Stimulated activated naive CD4-positive, alpha-beta T cell (primary cell): ENCODE data around the gene G6PC3.
"Not testable (repeated sequence)": the region's sequence is repeated elsewhere in the genome, so short reads cannot be mapped to it uniquely, and the experiment has no call there.

Experiments used
- DNase-seq, 6 experiments: peaks; one replicate each; lab custom pipeline; 2025; lab: John Stamatoyannopoulos, UW

Gene G6PC3

DNA sequence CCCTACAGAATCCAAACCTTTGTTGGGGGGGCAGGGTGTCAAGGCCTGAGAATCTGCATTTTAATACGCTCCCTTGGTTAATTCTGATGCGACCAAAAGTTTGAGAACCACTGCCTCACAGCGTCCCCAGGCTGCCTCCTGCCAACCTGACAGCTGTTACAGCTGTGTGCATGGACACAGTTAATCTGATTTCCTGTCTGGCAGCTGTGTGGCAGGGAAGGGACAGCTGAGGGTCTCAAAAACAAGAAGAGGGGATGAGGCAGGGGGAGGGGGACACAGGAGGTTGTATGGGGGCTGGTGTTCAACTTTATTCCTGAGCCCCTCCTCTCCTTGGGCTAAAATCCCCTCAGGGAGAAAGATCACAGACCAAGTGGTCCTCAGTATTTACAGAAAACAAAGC, 35.4 kb downstream of the G6PC3 start:
- no peak for DNase-seq

DNA sequence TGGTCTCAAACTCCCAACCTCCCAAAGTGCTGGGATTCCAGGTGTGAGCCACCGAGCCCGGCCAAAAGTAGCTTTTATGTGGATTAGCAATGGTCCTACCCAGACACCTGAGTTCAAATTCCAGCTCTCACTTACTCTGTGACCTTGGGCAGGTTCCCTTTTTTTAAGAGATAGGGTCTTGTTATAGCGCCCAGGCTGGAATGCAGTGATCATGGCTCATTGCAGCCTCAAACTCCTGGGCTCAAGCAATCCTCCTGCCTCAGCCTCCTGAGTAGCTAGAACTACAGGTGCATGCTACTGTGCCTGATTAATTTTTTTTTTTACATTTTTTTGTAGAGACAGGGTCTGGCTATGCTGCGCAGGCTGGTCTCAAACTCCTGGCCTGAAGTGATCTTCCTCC, 36.3 kb downstream of the G6PC3 start:
- DNase-seq: no peak

DNA sequence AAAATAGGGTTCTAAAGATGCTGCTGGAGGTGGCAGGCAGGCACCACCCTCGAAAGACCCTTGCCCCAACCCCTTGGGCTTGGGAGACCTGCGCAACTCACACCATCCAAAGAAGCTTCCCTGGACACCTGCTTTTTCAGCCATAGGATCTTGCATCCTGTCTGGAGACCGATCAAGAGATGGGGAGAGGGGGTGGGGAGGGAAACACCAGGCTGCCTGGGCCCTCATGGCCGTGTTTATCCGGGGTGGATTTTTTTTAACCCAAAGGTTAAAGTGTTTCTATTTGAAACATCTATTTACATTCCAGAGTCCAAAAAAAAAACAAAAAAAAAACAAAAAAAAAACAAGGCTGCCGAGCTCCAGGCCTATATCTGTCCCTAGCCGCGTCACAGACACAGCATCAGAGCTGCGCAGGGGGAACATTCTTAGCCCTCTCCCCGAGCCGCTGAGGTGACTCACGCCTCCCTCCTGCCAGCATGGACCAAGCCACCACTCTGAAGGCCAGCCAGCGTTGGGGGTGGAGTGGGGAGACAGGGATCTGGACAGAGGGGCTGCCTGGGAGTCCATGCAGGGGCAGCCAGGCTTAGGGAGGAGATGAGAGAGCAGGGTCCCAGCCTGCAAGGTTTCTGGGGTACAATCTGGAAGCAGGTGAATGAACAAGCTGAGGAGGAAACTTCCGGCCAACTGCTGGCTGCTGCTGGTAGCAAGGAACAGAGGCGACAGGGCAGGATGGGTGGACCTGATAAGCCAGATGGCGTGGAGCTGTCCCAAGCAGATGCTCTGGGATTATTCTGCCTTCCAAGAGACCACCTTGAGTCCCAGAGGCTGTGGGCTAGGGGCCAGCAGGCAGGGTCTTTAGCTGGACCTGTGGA, 38.1 kb downstream of the G6PC3 start:
- no peak for DNase-seq

DNA sequence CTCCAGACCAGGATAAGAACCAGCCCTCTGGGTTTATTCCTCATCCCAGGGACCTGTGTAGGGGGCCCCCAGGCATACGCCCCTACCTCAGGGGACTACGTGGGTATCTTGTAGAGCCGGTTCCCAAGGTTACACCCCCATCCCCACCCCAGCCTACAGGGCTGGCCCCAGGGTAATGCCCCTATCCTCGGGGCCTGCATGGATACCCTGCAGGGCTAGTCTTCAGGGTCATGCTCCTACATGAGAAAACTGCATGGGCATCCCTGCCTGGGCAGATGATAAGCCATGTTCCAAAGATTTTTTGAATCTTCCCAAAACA, 38.7 kb downstream of the G6PC3 start:
- no peak for DNase-seq

DNA sequence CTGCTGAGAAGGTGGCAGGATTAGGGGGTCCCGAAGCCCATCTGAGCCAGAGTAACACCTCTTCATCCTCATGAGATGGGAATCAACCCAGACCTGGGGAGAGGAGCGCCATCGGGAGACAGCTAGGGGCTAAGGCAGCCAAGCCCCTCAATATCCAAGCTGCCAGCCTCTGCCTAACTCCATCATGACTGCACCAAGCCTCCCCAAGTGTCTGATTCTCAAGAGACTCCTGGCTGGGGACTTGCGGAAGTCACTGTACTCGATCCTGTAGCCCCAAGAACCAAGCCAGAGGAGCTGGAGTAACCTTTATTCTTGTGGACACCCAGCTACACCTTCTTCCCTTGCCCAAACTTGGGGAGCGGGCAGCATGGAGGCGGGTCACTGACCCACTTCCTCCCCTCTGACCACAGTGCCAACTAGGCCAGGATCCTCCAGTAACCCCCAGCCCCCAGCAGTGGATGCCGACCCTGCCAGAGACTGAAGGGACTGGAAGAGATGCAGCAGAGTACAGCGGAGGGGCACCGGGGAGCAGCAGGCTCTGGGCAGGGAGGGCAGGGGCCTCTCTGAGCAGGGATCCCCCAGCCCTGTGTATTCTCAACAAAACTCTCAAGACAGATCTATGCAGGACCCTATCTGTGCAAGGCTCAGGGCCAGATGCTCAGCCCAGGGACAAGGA, 39.6 kb downstream of the G6PC3 start:
- no peak for DNase-seq

DNA sequence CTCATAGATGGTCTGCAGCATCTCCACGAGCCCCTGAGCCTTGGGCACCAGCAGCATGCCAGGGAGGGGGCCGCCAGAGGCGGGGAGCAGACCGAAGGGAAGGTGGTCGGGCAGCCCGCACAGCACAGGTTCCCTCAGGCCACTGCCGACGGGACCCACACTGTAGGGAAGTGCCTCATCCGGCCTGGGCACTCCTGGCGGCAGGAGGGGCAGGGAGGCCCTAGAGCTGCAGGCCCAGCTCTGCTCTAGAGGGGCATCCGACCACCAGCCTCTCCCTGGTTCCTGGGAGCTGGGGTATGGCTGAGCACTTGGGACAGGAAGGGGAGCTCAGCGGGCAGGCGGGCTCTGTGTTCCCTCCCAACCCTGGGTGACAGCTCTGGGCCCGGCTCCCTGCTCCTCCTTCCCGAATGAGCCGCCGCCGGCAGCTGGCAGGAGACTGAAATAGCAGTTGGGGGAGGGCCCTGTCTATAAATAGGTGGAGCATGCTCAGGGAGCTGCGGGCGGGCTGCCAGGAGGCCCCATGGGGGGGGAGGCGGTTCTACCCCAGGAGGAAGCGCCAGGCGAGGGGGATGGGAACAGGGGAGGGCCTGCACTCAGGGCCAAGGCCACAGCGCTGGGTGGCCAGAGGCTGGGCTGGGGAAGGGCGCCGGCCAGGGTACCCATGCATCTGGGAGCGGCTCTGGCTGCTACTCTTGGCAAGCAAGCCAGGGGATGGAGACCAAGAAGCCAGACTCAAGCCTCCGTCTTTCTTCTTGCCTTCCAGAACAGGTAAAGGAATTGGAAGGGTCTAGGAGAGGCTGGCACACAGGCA, 40.5 kb downstream of the G6PC3 start:
- peak; percentile 26 to 66 (median 41) for DNase-seq

DNA sequence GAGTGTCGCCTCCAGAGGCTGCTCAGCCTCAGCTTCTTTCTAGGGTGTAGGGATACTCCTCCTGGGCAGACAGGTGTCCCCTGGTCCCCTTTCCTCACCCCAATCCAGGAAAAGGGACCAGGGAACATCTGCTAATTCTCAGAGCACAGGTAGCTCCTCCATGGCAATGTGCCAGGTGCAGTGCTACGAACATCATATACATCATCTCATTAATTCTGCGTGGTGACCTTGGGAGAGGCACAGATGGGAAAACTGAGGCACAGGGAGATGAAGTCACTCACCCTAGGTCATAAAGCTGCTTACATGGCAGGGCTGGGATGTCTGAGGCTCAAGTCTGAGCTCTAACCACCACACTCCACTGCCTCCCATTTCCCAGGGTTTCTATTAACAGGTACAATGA, 41.2 kb downstream of the G6PC3 start:
- no peak for DNase-seq

DNA sequence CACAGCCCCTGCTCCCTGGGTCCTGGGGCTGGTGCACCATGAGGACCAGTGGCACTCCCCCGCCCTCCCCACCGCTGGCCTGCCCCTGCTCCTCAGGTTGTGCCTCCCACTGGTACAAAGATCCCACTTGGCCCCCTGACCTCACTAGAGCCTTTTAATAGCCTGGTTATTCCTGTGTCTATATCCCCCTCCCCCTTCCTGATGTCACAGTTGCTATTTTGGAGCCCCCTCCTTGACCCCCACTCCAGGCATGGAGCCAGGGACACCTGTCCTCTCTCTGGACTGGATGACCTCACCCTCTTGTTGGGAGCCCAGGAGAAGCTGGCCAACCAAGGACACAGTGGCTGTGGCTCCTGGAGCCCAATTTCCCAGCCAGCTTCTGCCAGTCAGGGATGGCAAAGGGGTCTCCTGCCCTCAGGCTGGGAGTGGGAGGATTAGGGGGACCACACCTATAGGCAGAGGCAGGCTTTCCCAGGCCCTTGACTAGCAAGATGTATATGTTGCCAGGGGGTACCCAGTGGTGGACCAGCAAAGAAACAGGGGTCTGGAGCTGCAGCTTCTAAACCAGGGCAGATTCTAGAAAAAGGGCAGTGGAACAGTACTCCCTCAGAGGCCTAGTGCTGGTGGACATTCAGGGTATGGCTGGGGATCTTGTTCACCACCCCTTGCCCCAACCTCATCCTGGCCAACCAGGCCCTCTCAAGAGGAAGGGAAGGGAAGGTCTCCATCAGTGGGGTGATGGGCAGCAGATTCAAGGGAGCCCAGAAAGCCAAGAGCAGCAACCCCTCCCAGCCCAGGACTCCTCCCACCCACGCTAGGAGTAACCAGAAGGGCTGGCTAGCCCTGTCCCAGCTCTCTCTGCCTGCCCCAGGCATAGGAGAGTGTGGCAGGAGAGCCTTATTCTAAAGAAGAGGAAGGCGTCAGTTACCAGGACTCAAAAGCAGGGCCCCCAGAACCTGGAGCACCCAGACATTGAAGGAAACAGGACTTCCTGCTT, 42.0 kb downstream of the G6PC3 start:
- DNase-seq: no peak

DNA sequence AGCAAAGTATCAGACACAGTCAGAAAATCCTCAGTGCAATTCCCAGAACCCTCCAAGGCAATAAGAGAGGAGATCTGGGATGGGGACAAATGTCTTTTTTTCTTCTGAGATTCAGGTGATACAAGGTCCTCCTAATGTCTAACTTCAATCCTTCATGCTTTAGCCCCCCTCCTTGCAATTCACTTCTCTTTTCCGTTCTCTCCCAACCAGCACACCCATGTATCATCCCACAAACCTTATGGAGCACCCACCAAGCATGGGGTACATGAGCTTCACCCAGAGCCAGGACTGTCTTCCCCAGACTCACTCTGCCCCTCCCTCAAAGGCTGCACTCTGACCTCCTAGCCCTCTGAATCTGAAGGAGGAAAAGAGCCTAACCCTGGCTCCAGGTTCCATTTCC, 42.8 kb downstream of the G6PC3 start:
- DNase-seq: no peak

DNA sequence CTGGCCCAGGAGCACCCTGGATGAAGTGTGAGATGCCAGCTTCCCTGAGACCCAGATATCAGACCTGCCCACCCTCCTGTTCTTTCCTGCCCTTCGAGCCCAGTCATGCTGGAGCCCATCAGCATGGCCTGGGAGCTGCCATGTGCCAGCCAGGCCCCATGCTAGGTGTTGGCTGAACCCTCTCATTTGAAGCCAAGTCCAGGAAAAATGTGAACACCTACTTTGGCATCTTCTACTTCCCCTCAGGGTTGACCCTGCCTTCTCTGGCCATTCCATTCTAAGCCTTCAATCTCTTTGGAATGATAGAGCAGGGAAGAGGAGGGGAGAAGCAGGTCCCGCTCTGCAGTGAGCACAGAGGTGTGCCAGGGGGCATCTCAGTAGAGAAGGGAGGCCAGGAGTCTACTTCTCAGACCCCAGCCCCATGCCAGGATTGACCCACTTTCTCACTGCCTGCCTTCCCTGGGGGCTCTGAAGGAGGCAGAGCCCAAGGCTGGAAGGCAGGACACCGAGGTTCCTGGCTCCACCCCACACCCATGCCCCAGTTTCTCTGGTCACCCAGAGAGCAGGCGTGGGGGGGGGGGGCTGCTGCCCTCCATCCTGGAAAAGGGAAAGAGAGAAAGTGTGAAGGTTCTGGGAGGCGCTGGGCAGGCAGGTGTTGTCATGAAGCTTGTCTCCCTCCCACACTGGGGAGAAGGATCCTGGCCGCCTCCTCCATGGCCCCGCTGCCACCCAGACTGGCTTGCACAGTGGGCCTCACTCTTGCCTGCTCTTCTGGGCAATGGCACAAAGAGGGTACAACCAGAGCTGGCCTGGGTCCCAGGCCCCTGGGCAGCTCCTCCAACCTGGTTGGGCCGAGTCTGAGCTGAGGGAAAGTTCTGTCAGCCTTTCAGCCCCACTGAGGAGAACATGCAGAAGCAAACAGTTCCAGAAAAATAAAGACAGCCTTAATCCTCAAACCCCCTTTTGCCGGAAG, 43.6 kb downstream of the G6PC3 start:
- no peak for DNase-seq

DNA sequence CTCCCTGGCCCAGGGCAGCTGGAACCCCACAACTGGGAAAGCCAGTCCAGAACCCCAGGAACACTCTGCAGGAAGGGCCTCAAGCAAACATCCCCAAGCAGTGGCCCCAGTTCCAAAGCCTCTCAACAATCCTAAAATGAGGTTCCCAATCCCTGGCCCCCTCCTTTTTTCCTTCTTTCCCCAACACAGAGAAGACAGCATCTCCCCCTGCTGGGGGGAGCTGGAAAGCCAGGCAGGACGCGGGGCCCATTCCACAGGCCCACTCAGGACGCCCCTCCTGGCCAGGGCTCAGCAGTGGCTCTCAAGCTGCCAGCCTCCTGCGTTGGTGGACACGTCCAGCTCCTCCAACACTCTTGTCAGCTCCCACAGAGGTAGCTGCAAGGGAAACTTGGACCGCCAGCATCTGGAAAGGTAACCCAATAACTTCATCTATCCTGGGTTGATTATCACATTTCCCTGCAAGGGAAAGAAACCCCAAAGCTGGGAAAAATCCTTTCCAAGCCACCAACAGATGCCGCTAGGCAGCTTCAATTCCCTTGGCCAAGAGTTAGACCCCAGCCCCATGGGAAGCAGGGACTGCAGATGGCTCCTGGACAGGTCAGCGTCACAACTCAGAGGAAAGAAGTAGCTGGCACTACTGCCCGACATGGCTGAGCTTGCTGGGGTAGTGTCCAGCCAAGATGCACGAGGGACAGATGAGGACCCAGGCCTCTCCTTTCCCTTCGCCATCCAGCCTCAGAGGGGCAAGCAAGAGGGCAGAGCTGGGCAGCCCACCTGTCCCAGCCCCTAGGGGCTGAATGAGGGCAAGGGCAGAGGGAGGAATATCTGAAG, 45.3 kb downstream of the G6PC3 start:
- DNase-seq: peak in 1 of 6 experiments; percentile 5

DNA sequence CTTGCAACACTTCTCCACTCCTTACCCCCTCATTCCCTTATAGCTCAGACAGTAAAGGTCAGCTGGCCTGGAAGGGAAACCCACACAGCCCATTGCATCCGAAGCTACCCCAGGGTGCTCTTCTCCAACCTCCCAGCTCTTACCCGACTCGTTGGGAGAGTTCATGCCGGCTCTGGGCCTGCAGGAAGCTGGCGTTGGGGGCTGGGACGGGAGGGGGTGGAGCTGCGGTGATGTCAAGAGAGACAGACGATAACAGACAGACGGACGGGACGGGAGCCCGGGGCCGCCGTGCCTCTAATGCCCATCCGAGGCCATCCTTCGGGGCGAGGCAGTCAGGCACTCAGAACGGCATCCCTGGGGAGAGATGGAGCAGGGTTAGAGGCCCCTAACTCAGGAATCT, 46.8 kb downstream of the G6PC3 start:
- no peak for DNase-seq

DNA sequence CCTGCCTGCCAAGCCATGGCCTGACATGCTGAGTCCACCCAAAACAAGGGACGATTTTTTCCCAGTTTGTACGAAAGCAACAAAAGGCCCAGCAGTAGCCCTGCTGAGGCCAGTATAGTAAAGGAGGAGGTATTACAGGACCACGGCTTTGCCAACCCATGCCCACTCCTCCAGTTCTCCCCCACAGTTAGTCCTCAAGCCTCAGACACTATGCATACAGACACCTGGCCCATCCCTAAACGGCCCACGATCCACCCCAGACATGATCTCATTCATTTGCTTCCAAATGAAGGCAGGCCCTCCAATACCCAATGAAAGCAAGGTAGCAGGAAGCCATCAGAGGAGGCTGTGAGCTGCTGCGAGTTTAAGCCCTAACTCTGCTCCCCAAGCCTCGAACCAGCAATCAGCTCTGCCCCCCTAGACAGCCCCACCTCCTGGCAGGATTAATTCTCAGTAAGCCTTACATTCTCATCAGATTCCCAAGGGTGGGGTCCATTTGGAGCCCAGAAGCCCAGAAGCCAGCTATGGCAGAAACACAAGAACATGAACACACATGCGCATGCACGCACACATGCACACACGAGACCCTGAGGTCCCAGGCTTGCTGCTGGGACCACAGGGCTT, 48.0 kb downstream of the G6PC3 start:
- no peak for DNase-seq

DNA sequence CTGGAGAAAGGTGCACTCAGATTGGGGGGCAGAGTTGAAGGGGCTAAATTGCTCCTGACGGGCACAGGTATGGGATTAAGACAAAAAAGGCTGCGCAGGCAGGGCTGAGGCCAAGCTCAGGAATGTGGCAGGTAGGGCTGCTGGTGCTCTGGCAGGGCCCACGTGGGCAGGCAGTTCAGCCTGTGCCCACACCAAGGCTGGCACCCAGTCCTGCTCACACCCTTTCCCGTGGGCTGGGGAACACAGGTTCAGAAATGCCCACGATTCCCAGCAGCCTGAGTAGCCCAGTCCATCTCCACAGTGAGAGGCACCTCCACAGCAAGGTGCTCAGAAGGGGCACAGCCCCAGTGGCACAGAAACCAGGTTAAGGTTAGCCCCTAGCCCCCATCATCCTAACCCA, 48.5 kb downstream of the G6PC3 start:
- DNase-seq: no peak

DNA sequence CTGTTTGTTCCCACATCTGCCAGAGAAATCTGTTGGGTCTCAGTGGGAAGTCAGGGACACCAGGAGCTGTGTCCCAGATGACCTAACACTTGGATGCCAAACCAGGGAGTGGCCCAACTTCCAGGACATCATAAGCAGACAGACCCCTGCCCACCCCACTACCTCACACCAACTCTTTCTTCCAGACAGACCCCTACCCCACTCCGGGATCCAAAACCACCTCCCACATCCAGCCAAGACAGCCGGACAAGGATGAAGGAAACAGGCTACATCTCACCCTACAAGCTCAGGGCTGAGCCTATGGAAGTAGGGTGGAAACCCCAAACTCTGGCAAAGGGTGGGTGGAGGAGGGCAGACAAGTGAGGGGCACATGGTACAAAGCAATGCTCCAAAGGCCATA, 49.3 kb downstream of the G6PC3 start:
- no peak for DNase-seq

DNA sequence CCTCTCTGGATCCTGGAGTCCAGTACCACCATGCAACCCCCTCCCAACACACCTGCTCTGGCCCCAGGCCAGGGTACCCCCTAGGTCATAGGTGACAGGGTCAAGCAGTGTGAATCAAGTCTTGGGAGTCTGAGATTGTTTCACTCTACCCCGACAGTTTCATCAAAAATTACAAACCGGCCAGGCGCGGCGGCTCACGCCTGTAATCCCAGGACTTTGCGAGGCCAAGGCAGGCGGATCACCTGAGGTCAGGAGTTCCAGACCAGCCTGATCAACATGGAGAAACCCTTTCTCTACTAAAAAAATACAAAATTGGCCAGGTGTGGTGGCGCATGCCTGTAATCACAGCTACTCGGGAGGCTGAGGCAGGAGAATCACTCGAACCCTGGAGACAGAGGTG, 49.7 kb downstream of the G6PC3 start:
- DNase-seq: not testable (repeated sequence)

DNA sequence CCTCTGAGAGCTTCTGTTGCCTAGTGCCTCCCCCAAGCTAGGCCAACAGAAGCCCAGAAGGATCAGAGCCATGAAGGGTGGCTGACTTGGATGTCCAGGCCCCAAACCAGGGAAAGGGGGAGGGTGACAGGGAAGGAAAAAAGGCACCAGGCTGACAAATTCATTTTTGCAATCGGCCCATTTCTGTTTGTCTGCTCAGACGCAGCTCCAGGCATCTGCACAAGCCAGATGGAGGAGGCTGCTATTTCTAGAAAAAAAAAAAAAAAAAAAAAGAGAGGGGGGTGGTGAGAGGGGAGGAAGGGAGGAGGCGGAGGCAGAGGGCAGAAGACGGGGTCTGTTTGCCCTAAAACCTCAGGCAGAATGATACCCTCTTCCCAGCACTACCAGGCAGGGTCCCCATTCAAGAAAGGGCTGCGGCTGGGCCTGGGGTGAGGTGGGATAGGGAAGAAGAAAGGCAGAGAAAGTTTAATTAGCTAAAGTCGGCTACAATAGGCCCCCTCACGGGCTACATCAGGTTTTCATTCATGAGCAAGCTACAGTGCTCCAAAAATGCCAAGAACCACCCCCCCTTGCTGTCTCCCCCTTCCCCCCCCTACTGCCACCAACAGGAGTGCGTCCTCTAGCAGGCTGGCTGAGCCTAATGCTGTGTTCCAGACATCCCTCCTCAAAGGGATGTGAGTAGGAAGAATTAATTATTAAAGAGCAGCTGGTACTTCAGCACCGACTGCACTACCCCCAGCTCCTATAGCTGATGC, 50.5 kb downstream of the G6PC3 start:
- no peak for DNase-seq
